SK-N-DZ (cell line): ENCODE measurements around the gene IMPACT. TPM values are rescaled to one million over a fixed set of nuclear protein-coding genes. Genes with fewer than 3 reads are reported as not detected.
A peak's percentile ranks its signal among the peaks of the same experiment; 100 is the strongest.

Source experiments
- DNase-seq: peaks from one replicate; pipeline ENCODE4 v3.0.0-alpha.2; 2015; ENCODE audit warnings: low spot score
- polyA plus RNA-seq, 2 experiments: library from polyadenylated mRNA; depleted of rRNA; stranded (reverse); fragments of >200 nt; gene quantifications; 2 replicates each; pipeline ENCODE4 v1.2.3, GENCODE V29; 2014

Gene IMPACT, protein sequence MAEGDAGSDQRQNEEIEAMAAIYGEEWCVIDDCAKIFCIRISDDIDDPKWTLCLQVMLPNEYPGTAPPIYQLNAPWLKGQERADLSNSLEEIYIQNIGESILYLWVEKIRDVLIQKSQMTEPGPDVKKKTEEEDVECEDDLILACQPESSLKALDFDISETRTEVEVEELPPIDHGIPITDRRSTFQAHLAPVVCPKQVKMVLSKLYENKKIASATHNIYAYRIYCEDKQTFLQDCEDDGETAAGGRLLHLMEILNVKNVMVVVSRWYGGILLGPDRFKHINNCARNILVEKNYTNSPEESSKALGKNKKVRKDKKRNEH
- polyA plus RNA-seq (2014; cell fraction: cytosol; rRNA removed), result 26.9 and 29.9 TPM in 2 replicates
- 14.9 and 16.6 TPM in 2 replicates for polyA plus RNA-seq (2014; cell fraction: nucleus; rRNA removed)

DNA sequence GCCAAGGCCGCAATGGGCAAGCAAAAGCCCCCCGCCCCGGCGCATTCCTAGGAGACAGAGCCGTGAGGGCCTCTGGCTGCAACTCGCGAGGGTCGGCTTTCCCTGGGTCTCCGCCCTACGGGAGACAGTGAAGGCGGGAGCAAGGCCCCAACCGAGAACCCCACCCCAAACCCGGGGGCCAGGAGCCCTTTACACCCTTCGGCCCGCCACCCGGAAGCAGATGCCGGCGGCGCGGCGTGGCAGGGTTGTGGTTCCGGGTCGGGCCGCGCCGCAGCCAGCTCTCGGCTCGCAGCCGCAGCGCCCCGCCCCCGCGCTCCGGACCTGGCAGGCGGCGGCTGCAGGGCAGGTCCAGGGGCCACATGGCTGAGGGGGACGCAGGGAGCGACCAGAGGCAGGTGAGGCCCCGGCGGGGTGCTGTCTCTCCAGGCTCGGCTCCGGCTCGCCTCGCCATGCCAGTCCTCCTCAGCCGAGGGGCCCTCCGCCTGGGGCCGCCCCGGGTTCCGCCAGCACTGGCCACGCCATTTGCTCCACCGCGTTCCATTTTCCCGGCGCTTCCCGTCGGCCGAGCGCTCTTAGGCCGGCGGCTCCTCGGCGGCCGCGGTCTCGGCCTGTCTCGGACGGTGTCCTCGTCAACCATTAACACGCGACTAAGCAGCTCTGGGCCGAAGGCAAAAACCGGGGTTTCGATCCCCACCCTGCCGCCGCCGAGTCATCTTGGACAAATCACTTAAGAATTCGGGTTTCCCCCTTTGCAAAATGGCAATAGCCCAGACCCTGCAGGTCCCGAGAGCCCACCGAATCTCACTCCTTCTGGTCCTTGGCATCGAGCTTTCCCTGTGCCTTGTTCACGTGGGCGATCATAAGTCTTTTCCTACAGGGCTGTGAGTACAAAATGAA is at the start of gene IMPACT:
Gene IMPACT, plus strand, starts transcription at position 273 of the 897 bp plus-strand sequence. Its CDS starts 87 bp downstream, at position 360.
- DNase-seq, result peak; percentile 85

- no peak for DNase-seq
These were observed 47.9 kb upstream of the IMPACT start for GRCh38 chr18:24378598-24378997.

DNA sequence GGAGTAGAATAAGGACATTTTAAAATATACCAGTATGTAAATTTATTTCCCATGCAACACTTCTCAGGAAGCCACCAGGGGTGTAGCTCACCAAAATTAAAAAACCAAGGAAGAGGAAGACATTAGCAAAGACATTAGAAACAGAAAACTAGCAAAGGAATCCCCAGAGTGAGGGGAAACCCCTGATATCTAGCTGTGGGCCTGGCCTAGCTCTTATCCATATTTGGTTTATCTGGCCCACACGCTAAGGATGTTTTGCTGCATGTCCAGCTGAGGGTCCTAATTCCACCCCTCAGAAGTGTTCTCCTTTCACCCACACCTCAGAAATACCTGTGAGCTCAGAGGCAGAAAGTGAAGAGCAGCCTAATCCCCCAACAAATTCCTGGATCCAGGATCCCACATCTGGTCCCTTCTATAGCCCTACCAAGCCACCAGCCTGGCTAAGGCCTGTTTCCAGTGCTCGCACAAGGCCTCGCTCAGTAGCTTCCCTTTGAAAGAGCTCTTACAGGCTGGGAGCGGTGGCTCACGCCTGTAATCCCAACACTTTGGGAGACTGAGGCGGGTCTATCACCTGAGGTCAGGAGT is 46.2 kb upstream of the IMPACT start:
- DNase-seq, result no peak

- no peak for DNase-seq
These were observed 45.3 kb upstream of the IMPACT start for GRCh38 chr18:24381126-24381525.

- no peak for DNase-seq
These were observed 39.8 kb upstream of the IMPACT start for GRCh38 chr18:24386681-24387080.

DNA sequence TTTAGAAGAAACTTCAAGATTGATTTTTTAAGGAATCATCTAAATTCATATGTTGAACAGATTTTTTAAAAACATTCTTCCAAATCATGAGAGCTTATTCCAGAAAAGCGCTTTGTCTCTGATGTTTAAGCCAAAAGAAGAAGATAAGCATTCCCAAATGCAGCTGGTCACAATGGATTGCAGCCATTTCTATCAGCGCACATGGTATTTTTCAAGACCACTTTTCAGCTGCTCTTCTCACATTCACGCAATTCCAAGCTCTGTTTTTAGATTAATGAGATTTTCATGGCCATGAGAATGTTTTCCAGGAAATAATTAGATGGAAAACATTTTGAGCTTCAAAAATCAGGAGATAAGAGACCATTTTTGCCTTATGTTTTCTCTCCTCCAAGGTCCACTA is 37.5 kb upstream of the IMPACT start:
- DNase-seq, result no peak

DNA sequence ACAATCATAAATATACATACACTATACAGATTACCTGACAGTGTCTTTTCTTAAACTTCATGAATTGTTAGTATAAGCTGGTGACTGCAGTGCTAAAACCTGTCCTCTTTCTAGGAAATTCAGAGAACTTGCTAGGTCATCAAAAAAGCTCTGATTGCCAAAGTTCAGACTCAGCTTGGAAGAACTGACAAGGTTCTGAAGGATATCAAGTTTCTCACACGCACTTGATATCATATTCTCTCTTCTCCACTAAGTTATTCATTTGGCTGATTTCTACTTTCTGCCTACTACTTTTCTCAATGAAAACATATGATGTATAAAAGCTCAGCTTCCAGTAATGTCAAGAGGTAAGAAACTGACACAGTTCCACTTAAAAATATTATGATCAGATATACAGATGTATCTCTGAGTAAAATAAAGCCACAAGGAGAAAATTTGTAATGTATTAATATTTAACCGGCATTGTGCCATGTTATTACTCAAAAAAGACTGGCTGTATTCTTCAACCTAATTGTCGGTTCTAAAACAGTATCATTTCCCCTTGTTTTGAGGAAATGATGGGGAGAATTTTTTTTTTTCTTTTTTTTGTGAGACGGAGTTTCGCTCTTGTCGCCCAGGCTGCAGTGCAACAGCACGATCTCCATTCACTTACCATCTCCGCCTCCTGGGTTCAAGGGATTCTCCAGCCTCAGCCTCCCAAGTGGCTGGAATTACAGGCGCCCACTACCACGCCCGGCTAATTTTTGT is 31.2 kb upstream of the IMPACT start:
- DNase-seq, result no peak

- DNase-seq, result no peak
These were observed 30.3 kb upstream of the IMPACT start for GRCh38 chr18:24396082-24396633.

GRCh38 chr18:24397131-24397693 is 29.3 kb upstream of the IMPACT start:
- DNase-seq, result peak; percentile 78

DNA sequence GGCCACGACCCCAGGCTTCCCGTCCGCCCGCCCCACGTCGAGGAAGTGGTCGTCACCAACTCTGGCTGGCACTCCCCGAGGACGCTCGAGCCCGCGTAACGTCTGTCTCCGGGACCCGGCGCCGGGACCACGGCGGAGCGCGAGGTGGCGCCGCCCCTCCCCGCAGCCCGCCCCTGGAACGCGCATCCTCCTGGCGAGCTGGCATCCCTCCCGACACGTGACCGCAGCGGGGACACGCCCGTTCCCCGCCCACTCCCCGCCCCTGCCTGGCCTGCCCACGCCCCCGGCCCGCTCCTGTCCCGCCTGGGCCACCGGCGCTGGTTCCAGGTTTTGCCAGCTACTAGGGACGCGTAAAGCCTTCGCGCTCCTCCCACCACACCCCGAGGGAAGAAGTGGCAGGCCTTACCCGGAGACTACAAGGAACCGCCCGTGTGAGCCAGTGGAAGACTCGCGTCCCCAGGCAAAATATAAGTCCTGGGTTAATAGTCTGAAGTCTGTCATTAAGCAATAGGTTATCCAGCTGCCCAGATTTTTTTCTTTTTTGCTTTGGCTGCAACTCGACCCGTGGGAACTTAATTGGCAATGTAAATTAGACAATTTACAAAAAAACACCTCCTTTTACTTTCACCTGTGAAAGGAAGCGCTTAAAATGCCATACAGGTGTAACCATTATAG is 28.6 kb upstream of the IMPACT start, which contains the start of gene OSBPL1A:
Gene OSBPL1A, minus strand, starts transcription at position 131 of the 675 bp plus-strand sequence. CDS start 20,291 bp downstream, outside the sequence.
- DNase-seq, result peak; percentile 94

DNA sequence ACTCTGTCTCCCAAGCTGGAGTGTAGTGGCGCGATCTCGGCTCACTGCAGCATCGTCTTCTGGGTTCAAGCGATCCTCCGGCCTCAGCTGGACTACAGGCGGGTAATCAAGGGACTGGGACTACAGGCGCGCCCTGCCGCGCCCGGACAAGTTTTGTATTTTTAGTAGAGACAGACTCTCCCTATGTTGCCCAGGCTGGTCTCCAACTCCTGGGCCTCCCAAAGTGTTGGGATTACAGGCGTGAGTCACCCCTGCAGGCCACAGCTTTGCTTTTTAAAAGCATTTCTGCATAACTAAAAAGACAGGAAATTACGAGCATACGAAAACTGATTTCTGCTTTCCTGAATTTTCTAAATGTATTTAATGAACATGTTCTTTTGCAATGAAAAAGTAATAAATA is 27.9 kb upstream of the IMPACT start:
- no peak for DNase-seq

- DNase-seq, result no peak
These were observed 25.9 kb upstream of the IMPACT start for GRCh38 chr18:24400587-24400986.

DNA sequence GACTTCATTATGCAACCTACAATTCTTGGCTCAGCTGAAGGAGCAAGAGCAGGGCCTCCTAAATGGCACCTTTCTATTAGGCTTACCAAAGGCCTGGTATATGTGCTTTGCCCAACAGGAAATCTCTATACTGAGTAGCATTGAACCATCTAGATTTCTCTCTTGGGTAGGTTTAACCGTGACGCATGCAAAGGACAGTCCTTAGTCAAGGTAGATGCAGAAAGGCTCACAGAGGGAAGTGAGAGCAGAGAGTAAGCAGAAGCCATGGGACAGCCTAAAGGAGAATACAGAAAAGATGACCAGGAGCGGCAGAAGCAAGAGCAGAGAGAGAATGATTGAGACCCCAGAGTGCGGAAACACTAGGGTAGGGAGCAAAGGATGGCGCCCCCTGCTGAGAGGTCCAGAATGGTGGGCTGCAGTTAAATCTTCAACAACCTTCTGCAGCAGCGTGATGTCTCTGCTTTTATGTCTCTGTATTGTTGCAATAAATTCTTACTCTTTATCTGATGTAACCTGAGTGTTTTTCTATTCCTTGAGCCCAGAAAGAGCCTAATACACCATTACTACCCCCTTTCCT is 24.2 kb upstream of the IMPACT start:
- DNase-seq, result no peak

GRCh38 chr18:24403076-24403475 is 23.4 kb upstream of the IMPACT start:
- no peak for DNase-seq

GRCh38 chr18:24404591-24404990 is 21.9 kb upstream of the IMPACT start:
- no peak for DNase-seq

GRCh38 chr18:24408496-24408895 is 18.0 kb upstream of the IMPACT start:
- DNase-seq, result no peak

DNA sequence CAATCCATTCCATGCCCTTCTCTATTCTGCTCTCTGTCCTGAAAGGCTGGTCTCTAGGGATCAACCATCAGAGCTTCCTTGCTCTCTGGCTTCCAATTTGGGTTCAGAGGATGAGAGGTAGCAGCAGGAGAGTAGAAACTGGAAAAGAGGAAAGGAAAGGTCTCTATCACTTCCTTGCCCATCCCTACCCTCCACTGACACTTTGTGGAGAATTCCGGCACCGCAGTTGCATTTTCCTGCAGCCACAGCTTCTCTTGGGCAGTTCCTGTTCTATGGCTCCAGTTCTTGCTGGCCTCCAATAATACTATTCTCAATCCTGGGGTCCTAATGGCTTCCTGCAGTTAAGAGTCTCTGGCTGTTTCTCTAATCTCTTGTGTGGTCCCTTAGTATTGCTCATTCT is 13.3 kb upstream of the IMPACT start:
- DNase-seq, result no peak

DNA sequence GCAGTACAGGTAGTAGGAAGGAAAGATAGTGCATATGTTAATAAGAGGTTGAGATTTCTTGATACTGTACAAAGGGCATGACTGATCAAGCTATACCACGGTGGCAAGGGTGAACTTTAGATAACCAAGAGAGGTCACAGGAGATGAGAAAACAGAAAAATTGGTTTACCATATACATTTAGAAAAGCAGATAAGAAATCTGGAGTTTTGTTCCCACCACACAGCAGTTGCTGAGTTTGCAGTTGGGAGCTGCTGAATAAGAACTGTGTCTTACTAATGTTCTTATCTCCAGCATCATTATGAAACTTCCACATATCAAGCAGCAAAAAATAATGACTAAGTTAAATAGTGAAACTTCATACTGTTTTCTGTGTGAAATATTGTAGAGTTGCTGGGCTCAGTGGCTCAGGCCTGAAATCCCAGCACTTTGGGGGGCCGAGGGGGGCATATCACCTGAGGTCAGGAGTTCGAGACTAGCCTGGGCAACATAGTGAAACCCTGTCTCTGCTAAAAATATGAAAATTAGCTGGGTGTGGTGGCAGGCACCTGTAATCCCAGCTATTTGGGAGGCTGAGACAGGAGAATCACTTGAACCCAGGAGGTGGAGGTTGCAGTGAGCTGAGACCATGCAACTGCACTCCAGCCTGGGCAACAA is 12.0 kb upstream of the IMPACT start:
- DNase-seq, result no peak

- DNase-seq, result peak; percentile 38
These were observed 9.0 kb upstream of the IMPACT start for GRCh38 chr18:24417480-24417879.
